K562 (cell line): ENCODE data around the gene GRK1. TPM values are rescaled to one million over a fixed set of nuclear protein-coding genes. Genes with fewer than 3 reads are reported as not detected.

Experiments used
- ATAC-seq: fragments of 200-7000 bp; cut with Tn5 transposase; 3 replicates; pipeline ENCODE4 v1.9.1; 2020; ENCODE audit warnings: moderate library complexity
- BruUV-seq: library from RNA; stranded (reverse); fragments of 400-500 nt; replicated peaks from 2 replicates; lab custom pipeline; 2021; lab: Mats Ljungman, UMichigan
- CTCF ChIA-PET: fragments of 300-600 bp; formaldehyde crosslinking; extraction: SDS; loops from one replicate; lab custom pipeline; 2021; ENCODE audit warnings: low intra/inter-chr PET ratio; lab: Yijun Ruan, JAX
- POLR2A ChIA-PET: fragments of 300-600, 350-650 bp; sonication (Branson Sonifier 250); formaldehyde crosslinking; extraction: SDS; loops from one replicate; lab custom pipeline; 2021; ENCODE audit warnings: antibody characterized with exemption, inconsistent platforms; lab: Yijun Ruan, JAX
- DNase-seq, 4 experiments: peaks; one replicate each; pipeline versions ENCODE4 v3.0.0 to v3.0.0-alpha.2; 2011 to 2018; ENCODE audit warnings: low spot score in 3 of 4, mixed read lengths in 3 of 4; ENCODE audit errors: extremely low read depth in 1 of 4
- FAIRE-seq: peaks from 2 replicates; lab custom pipeline; 2011; peaks lifted over from hg19 to GRCh38; lab: Jason Lieb, UNC
- H2AFZ ChIP-seq: 2 replicates; pipeline ENCODE4 v1.6.0; 2011; ENCODE audit warnings: low read depth, low read length, control low read depth, inconsistent platforms
- H3K27ac ChIP-seq: fragments of 200-600 bp; 3 replicates; pipeline ENCODE4 v1.8.0; 2011; ENCODE audit warnings: low read depth, mild to moderate bottlenecking, control low read depth, inconsistent platforms, low read length, moderate library complexity, mixed read lengths; ENCODE audit errors: extremely low read depth
- H3K27me3 ChIP-seq, 2 experiments: fragments of 300-600 bp in 1 of 2; 2 replicates in 1 of 2; 3 replicates in 1 of 2; pipeline versions ENCODE4 v1.6.0 to v1.8.0; 2011; ENCODE audit warnings: inconsistent platforms in 2 of 2, low read length in 2 of 2, mild to moderate bottlenecking in 1 of 2, mixed read lengths in 1 of 2, moderate library complexity in 1 of 2; ENCODE audit not compliant: control insufficient read depth in 2 of 2, insufficient read depth in 2 of 2
- H3K36me3 ChIP-seq: fragments of 300-600 bp; 3 replicates; pipeline ENCODE4 v1.8.0; 2011; ENCODE audit warnings: mild to moderate bottlenecking, low read length, inconsistent platforms; ENCODE audit not compliant: control insufficient read depth, insufficient read depth
- H3K4me1 ChIP-seq, 2 experiments: fragments of 200-600 bp in 1 of 2; replicated peaks in 1 of 2; 2 replicates in 1 of 2; 3 replicates in 1 of 2; pipeline versions ENCODE4 v1.5.1 to v1.8.0; 2011; ENCODE audit warnings: inconsistent platforms in 2 of 2, low read length in 2 of 2, mild to moderate bottlenecking in 1 of 2, mixed read lengths in 1 of 2, moderate library complexity in 1 of 2; ENCODE audit not compliant: control insufficient read depth in 2 of 2, insufficient read depth in 2 of 2
- H3K4me2 ChIP-seq: 2 replicates; pipeline ENCODE4 v1.6.1; 2011; ENCODE audit warnings: low read length, control low read depth, inconsistent platforms, mixed read lengths; ENCODE audit not compliant: insufficient read depth
- H3K4me3 ChIP-seq: fragments of 200-600 bp; sonication (generic), shearing (Covaris generic); 2 replicates; pipeline ENCODE4 v1.5.1; 2016; ENCODE audit warnings: control low read depth, inconsistent platforms
- H3K79me2 ChIP-seq: fragments of 200-600 bp; 3 replicates; pipeline ENCODE4 v1.8.0; 2011; ENCODE audit warnings: low read length, inconsistent platforms; ENCODE audit not compliant: control insufficient read depth, insufficient read depth
- H3K9ac ChIP-seq, 2 experiments: 2 replicates each; pipeline versions ENCODE4 v1.6.0 to v1.6.1; 2011; ENCODE audit warnings: low read depth in 2 of 2, low read length in 2 of 2, control low read depth in 1 of 2, inconsistent platforms in 1 of 2, mild to moderate bottlenecking in 1 of 2, mixed read lengths in 1 of 2; ENCODE audit not compliant: insufficient read depth in 1 of 2
- H3K9me1 ChIP-seq: one replicate; pipeline ENCODE4 v1.6.0; 2011; ENCODE audit warnings: inconsistent platforms, mild to moderate bottlenecking, low read length, moderate library complexity; ENCODE audit not compliant: control insufficient read depth, insufficient read depth
- H3K9me3 ChIP-seq: replicated peaks from 2 replicates; pipeline ENCODE4 v1.5.1; 2011; ENCODE audit warnings: low read depth, low read length, inconsistent platforms; ENCODE audit not compliant: control insufficient read depth, insufficient read depth
- H4K20me1 ChIP-seq: replicated peaks from 2 replicates; pipeline ENCODE4 v1.6.1; 2011; ENCODE audit warnings: low read length, inconsistent platforms, mixed read lengths; ENCODE audit not compliant: control insufficient read depth, insufficient read depth
- CHD2 ChIP-seq: IDR thresholded peaks from 2 replicates; pipeline ENCODE4 v1.6.1; 2011; ENCODE audit warnings: low read depth, low read length
- CLOCK ChIP-seq: fragments of 250-450 bp; sonication (Bioruptor Pico); IDR thresholded peaks from 2 replicates; pipeline ENCODE4 v1.4.0; 2020; ENCODE audit warnings: mild to moderate bottlenecking, moderate library complexity, borderline replicate concordance
- CREM ChIP-seq: IDR thresholded peaks from 2 replicates; pipeline ENCODE4 v1.6.1; 2014; ENCODE audit warnings: antibody characterized with exemption, low read depth
- FOXM1 ChIP-seq, 2 experiments: fragments of 450-650 bp in 1 of 2; sonication (generic) in 1 of 2; formaldehyde crosslinking in 1 of 2; IDR thresholded peaks; 2 replicates each; pipeline versions ENCODE4 v1.6.1 to v1.9.0; 2017 to 2022; ENCODE audit warnings: low read depth in 2 of 2, mild to moderate bottlenecking in 2 of 2, missing genetic modification reagents in 1 of 2, moderate library complexity in 1 of 2
- GTF2B ChIP-seq: IDR thresholded peaks from 2 replicates; pipeline ENCODE4 v1.6.1; 2011; ENCODE audit not compliant: insufficient read length; ENCODE audit errors: extremely low read depth
- ZBTB43 ChIP-seq: sonication (generic); formaldehyde crosslinking; IDR thresholded peaks from 2 replicates; pipeline ENCODE4 v1.8.0; 2023; ENCODE audit warnings: mild to moderate bottlenecking, missing genetic modification reagents
- WGBS: fragments of 100-300 bp; shearing (Covaris generic); methylation state at CpG from one replicate; pipeline ENCODE4 v1.1.6; 2016; ENCODE audit warnings: low coverage, mixed read lengths; ENCODE audit not compliant: insufficient coverage; ENCODE audit errors: missing lambda C conversion rate; 5-methylcytosine and 5-hydroxymethylcytosine counted together
- in situ Hi-C: fragments of 300-500 bp; cut with MboI; formaldehyde crosslinking; loops from 4 replicates; pipeline ENCODE4 v1.15.0; 2018; ENCODE audit warnings: inconsistent platforms, mixed read lengths
- intact Hi-C: fragments of 100-400 bp; cut with micrococcal nuclease; formaldehyde crosslinking; loops from 2 replicates; pipeline ENCODE4 v1.14.2; 2022
- polyA plus RNA-seq, 8 experiments: library from polyadenylated mRNA; depleted of rRNA in 4 of 8; stranded (reverse) in 5 of 8; unstranded in 3 of 8; fragments of >200 nt; fragmentation: Nextera tagmentation in 2 of 8; fragmentation: Illumina TruSeq in 1 of 8; extraction: Ambion mirVana in 2 of 8; extraction: Trizol in 1 of 8; gene quantifications; 2 replicates each; pipeline versions ENCODE4 v1.2.1 to v1.2.3, GENCODE V29; 2011 to 2014; ENCODE audit warnings: inconsistent platforms in 1 of 8, missing spikeins in 1 of 8
- total RNA-seq, 7 experiments: library from RNA; depleted of rRNA in 6 of 7; stranded (reverse); fragments of >200 nt in 6 of 7; fragmentation: Illumina TruSeq in 2 of 7; extraction: Trizol in 2 of 7; gene quantifications; 2 replicates each; pipeline versions ENCODE4 v1.2.1 to v1.2.3, GENCODE V29; 2011 to 2021; ENCODE audit warnings: low replicate concordance in 1 of 7

Gene GRK1
- total and polyA plus RNA-seq, 9 of the 15 experiments (the other 6 are each of a cell fraction or from before 2014, with no cell fraction given) = 0.09 TPM; not detected in 8

- BruUV-seq = no TSS peak
- no peak overlapping the region for H3K4me3 ChIP-seq
- DNase-seq (no peak), ATAC-seq (no peak)
- H3K36me3 ChIP-seq = no peaks in the 10 kb centered on the region
- CTCF ChIA-PET = no interaction called here
- intact Hi-C loops = no loop called here
- POLR2A ChIA-PET = interaction anchor here (0.6 kb wide), 1 partner anchor 145 kb away, joined by 3 read pairs; no protein-coding TSS in a partner anchor
- H3K9ac ChIP-seq = no peak overlapping the region
- no peaks in the 10 kb centered on the region for H3K79me2 ChIP-seq
- no peak overlapping the region for H3K4me2 ChIP-seq
- H2AFZ ChIP-seq = no peak overlapping the region
- no peaks in the 10 kb centered on the region; the same call in 1 of the 2 replicates for H4K20me1 ChIP-seq
- no peaks in the 10 kb centered on the region; the same call in 1 of the 2 replicates for H3K9me3 ChIP-seq
- no peak for TF ChIP-seq FOXM1 (IDR thresholded peaks at IDR 0.05; ENCODE audit: low read depth)
- no peak for TF ChIP-seq FOXM1 (CRISPR knock-in tag; IDR thresholded peaks at IDR 0.05; ENCODE audit: low read depth)
- TF ChIP-seq ZBTB43 (CRISPR knock-in tag) = no peak
- no peak for TF ChIP-seq CREM
- no peak for TF ChIP-seq GTF2B
- no peak for TF ChIP-seq CHD2
- no peak for TF ChIP-seq CLOCK
- TF ChIP-seq, all 486 proteins: peak for 0
- no peaks in the 10 kb centered on the region; a peak in 1 of 5 replicates for H3K4me1 ChIP-seq
- under 1% methylated on average over 17 of the region's 28 CpGs for WGBS
- no peak overlapping the region for H3K27ac ChIP-seq
- in situ Hi-C loops = no loop called here
- H3K9me1 ChIP-seq = no peaks in the 10 kb centered on the region
- H3K27me3 ChIP-seq = peaks cover 0 to 48% of the 10 kb centered on the region in 2 experiments; a peak in 4 of 5 replicates
- FAIRE-seq = no peak
Observed at GRCh38 chr13:113775451-113776145, 108.6 kb downstream of the GRK1 start.
